Chondrocyte (in vitro differentiated cells): ENCODE measurements around the gene PSKH1. TPM values are rescaled to one million over a fixed set of nuclear protein-coding genes. Genes with fewer than 3 reads are reported as not detected.
A peak's percentile ranks its signal among the peaks of the same experiment; 100 is the strongest.
"Not testable (repeated sequence)": the region's sequence is repeated elsewhere in the genome, so short reads cannot be mapped to it uniquely, and the experiment has no call there.

Source experiments
- DNase-seq: peaks from one replicate; pipeline ENCODE4 v3.0.0; 2021; ENCODE audit warnings: mixed read lengths, low spot score
- H3K27ac Mint-ChIP-seq: one replicate; pipeline ENCODE4 v1.8.0; 2021; ENCODE audit warnings: mild to moderate bottlenecking, moderate library complexity, mixed read lengths; ENCODE audit not compliant: unreplicated experiment
- H3K27me3 Mint-ChIP-seq: 2 replicates; pipeline ENCODE4 v1.8.0; 2021; ENCODE audit warnings: low read depth, mixed read lengths
- H3K36me3 Mint-ChIP-seq: 2 replicates; pipeline ENCODE4 v1.8.0; 2021; ENCODE audit warnings: low read depth, mixed read lengths
- H3K4me1 Mint-ChIP-seq: 2 replicates; pipeline ENCODE4 v1.8.0; 2021; ENCODE audit warnings: low read depth, mild to moderate bottlenecking, mixed read lengths
- H3K4me3 Mint-ChIP-seq: one replicate; pipeline ENCODE4 v1.8.0; 2021; ENCODE audit warnings: mild to moderate bottlenecking, moderate library complexity, mixed read lengths; ENCODE audit not compliant: unreplicated experiment
- H3K9me3 Mint-ChIP-seq: 2 replicates; pipeline ENCODE4 v1.8.0; 2021; ENCODE audit warnings: low read depth, mixed read lengths
- total RNA-seq: library from RNA; stranded (reverse); gene quantifications from 3 replicates; pipeline ENCODE4 v1.2.1, GENCODE V29; 2021
- TF ChIP-seq, protein P1 (sequence below): fragments of 200-600 bp; sonication (generic); IDR thresholded peaks from 2 replicates; pipeline ENCODE4 v1.5.0; 2021; ENCODE audit warnings: antibody characterized with exemption, mild to moderate bottlenecking, moderate library complexity

The PSKH1 gene
- total RNA-seq, 1 donor from 2014 or later = 35.9 TPM

DNA sequence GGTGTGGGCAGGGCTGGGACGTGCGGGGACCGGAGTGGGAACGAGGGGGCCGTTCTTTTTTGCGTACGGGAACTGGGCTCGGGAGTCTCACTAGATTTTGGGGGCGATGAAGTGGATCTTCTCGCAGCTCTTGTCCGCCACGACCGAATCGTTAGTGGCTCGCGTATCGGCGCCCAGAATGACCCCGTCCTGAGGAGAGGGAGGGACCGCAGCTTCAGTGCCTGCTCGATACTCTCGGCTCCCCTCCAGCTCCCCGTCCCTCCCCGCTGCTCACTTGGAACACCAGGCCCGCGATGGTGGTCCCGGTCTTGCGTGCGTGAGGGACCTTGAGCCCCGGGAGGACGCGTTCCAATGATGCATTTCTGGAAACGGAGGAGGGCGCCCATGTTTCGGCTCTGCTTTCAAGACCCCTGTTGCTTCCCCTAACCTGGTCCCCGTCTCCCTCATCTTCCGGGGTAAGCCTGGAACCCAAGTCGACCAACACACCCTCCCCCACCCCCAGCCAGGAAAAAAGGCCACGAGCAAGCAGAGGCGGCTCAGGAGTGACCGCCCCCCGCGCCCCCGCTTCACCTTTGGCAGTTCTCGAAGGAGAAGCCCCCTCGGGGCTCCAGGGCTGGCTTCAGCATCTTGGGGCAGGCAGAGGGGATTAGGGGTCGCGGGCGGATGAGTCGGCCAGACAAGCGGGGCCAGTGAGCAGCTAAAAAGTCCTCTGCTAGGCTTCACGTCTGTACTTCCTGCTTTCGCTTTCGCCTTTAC lies 43.2 kb downstream of the PSKH1 start, which contains the start of gene PSMB10:
PSMB10 (minus strand) TSS at position 727 of the 756 bp plus-strand sequence; CDS start at position 626, 101 bp downstream.
- H3K27me3 Mint-ChIP-seq = no peaks in the 10 kb centered on the region
- H3K9me3 Mint-ChIP-seq = no peaks in the 10 kb centered on the region
- DNase-seq = peak; percentile 82
- peak within 1 kb of the TSS; percentile 98 for H3K4me3 Mint-ChIP-seq
- TF ChIP-seq, protein P1, sequence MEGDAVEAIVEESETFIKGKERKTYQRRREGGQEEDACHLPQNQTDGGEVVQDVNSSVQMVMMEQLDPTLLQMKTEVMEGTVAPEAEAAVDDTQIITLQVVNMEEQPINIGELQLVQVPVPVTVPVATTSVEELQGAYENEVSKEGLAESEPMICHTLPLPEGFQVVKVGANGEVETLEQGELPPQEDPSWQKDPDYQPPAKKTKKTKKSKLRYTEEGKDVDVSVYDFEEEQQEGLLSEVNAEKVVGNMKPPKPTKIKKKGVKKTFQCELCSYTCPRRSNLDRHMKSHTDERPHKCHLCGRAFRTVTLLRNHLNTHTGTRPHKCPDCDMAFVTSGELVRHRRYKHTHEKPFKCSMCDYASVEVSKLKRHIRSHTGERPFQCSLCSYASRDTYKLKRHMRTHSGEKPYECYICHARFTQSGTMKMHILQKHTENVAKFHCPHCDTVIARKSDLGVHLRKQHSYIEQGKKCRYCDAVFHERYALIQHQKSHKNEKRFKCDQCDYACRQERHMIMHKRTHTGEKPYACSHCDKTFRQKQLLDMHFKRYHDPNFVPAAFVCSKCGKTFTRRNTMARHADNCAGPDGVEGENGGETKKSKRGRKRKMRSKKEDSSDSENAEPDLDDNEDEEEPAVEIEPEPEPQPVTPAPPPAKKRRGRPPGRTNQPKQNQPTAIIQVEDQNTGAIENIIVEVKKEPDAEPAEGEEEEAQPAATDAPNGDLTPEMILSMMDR = peak; percentile 37
- H3K27ac Mint-ChIP-seq = peak within 1 kb of the TSS; percentile 97
- H3K36me3 Mint-ChIP-seq = peaks cover 5% of the 10 kb centered on the region
- H3K4me1 Mint-ChIP-seq = peaks cover 27% of the 10 kb centered on the region

DNA sequence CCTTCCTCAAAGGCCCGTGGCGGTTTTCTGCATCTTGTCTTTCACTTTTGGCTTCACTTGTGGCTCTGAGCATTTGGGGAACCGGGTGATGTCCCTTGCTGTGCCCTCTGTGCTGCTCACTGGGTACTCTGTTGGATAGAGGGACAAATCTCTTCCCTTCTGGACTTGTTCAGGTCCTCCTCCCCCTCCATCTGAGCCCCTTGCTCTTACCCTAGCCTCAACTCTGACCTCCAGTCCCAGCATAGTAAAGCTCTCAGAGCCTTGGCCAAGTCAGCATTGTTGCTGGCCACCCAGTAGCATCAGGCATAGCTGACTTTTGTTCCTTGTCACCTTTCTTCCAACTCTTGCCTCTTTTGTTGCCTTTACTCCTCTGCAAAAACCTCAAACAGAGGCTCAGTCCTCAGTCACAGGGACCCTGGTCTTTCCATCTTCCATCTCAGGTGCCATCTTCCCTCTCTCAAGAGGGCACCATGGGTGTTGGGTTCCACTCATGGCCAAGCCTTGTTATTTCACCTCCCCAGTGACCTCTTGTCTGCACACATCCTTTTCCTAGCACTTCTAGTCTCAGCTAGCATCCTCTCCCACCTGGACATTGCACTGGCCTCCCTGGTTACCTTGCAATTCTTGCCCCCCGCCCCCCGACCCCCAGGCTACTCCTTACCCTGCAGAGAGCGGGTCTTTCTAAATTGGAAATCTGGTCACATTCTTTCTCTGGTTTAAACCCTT lies 44.0 kb downstream of the PSKH1 start:
- H3K9me3 Mint-ChIP-seq = no peaks in the 10 kb centered on the region
- peaks cover 8% of the 10 kb centered on the region for H3K36me3 Mint-ChIP-seq
- no peaks in the 10 kb centered on the region for H3K27me3 Mint-ChIP-seq
- H3K27ac Mint-ChIP-seq = peak overlapping the region; percentile 97
- DNase-seq = no peak
- TF ChIP-seq, protein P1 = no peak
- H3K4me1 Mint-ChIP-seq = peaks cover 27% of the 10 kb centered on the region
- H3K4me3 Mint-ChIP-seq = peak overlapping the region; percentile 98

DNA sequence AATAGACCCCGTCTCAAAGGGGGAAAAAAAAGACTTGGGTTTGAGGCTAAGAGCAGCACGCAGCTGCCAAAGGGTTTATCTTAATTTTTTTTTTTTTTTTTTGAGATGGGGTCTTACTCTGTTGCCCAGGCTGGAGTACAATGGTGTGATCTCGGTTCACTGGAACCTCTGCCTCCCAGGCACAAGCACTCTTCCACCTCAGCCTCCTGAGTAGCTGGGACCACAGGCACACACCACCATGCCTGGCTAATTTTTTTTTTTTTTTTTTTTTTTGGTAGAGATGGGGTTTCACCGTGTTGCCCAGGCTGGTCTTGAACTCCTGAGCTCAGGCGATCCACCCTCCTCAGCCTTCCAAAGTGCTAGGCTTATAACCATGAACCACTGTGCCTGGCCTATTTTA lies 44.7 kb downstream of the PSKH1 start:
- not testable (repeated sequence) for H3K27me3 Mint-ChIP-seq, H3K9me3 Mint-ChIP-seq, H3K36me3 Mint-ChIP-seq, DNase-seq
- peak overlapping the region; percentile 98 for H3K4me3 Mint-ChIP-seq
- H3K27ac Mint-ChIP-seq = peak overlapping the region; percentile 27
- peaks cover 27% of the 10 kb centered on the region for H3K4me1 Mint-ChIP-seq

DNA sequence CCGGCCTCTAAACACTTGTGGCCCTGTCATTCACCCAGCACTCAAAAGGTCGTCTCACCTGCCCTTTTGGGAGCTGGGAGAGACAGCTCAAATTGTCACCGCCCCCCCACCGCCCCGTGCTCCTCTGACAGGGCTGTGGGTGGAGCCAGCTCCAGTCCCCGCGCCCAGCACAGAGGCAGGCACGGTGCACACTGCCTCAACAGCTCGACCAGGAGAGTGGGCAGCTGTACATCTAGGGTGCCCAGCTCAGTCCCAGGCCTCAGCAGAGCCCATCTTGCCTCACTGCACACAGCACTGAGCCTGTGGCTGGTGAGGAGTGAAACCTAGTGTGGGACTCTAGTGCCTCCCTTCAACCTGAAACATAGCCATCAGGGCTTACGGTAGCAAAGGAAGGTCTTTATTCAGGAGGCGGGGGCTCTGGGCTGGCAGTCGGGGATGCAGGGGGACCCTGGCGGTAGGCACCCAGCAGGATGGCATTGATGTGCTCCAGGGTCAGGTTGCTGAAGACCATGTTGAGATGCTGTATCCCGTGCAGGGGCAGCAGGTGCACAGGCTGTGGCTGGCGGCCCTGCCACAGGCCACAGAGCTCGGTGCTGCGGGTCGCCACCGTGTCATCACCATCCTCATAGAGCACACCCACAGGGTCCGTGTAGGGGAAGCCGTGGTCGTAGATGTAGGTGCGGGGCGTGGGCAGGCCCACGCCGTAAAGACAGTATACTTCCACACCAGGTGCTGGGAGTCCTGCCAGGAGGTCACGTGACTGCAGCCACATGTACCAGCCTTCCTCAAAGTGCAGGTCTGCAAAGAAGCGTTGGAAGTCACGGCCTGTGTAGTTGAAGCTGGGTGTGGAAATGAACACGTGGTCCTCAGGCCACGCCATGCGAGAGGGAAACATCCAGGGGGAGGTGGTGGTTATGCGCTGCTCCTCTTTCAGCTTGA lies 46.7 kb downstream of the PSKH1 start:
- Mint-ChIP-seq H3K36me3 (peaks cover 13% of the 10 kb centered on the region), H3K4me3 (no peak overlapping the region)

DNA sequence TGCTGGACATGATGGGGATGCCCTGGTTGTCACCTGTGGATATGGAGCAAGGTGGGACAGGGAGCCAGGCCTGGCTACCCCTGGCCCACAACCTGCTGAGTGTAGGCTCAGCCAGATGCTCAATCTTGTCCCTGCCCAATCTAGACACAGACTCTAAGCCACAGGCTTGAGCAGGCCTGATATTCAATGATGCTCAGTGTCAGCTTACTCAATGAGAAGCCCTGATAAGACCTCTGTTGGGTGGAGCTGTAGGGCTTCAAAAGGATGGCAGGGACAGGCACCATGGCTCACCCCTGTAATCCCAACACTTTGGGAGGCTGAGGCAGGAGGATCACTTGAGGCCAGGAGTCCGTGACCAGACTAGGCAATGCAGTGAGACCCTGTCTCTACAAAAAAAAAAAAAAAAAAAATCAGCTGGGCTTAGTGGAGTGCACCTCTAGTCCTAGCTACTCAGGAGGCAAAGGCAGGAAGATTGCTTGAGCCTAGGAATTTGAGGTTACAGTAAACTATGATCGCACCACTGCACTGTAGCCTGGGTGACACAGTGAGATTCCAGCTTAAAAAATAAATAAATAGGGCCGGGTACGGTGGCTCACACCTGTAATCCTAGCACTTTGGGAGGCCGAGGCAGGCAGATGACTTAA lies 47.5 kb downstream of the PSKH1 start:
- Mint-ChIP-seq H3K27ac (no peak overlapping the region), H3K4me3 (no peak overlapping the region), H3K36me3 (peaks cover 15% of the 10 kb centered on the region), H3K4me1 (peaks cover 12% of the 10 kb centered on the region), H3K9me3 (no peaks in the 10 kb centered on the region), H3K27me3 (no peaks in the 10 kb centered on the region)
- TF ChIP-seq, protein P1 = no peak
- no peak for DNase-seq

More for the DNA sequence above, 46.7 kb downstream of the PSKH1 start:
- H3K9me3 Mint-ChIP-seq = no peaks in the 10 kb centered on the region
- TF ChIP-seq, protein P1 = no peak
- H3K27ac Mint-ChIP-seq = no peak overlapping the region
- no peaks in the 10 kb centered on the region for H3K27me3 Mint-ChIP-seq
- H3K4me1 Mint-ChIP-seq = peaks cover 19% of the 10 kb centered on the region
- DNase-seq = no peak
